ENCODE results near the gene PTGDR2. TPM values are rescaled to one million over a fixed set of nuclear protein-coding genes. Genes with fewer than 3 reads are reported as not detected.

The PTGDR2 gene
- total RNA-seq, 4 donors from 2014 or later: 0.31 to 2.7 (median 0.85) TPM; not detected in 1

- WGBS, 2 donors: 69 to 79% methylated on average over 4 to 6 of the region's 7 CpGs
- H3K27ac ChIP-seq: no peak overlapping the region
- H3K27me3 ChIP-seq: no peaks in the 10 kb centered on the region
- peaks cover 7 to 35% (median 18%) of the 10 kb centered on the region in 3 donors for H3K4me1 ChIP-seq
- no peak overlapping the region for H3K4me3 ChIP-seq
- H3K9me3 ChIP-seq: no peaks in the 10 kb centered on the region
- intact Hi-C loops (cut with DNase I): no loop called here
- TF ChIP-seq CTCF (IDR thresholded peaks at IDR 0.05) (no peak), POLR2A (IDR thresholded peaks at IDR 0.05) (no peak)
- no peak for DNase-seq
- peaks cover 0 to 23% (median 0%) of the 10 kb centered on the region in 3 donors for H3K36me3 ChIP-seq
Observed at GRCh38 chr11:60875366-60876167, 19.8 kb upstream of the PTGDR2 start.

DNA sequence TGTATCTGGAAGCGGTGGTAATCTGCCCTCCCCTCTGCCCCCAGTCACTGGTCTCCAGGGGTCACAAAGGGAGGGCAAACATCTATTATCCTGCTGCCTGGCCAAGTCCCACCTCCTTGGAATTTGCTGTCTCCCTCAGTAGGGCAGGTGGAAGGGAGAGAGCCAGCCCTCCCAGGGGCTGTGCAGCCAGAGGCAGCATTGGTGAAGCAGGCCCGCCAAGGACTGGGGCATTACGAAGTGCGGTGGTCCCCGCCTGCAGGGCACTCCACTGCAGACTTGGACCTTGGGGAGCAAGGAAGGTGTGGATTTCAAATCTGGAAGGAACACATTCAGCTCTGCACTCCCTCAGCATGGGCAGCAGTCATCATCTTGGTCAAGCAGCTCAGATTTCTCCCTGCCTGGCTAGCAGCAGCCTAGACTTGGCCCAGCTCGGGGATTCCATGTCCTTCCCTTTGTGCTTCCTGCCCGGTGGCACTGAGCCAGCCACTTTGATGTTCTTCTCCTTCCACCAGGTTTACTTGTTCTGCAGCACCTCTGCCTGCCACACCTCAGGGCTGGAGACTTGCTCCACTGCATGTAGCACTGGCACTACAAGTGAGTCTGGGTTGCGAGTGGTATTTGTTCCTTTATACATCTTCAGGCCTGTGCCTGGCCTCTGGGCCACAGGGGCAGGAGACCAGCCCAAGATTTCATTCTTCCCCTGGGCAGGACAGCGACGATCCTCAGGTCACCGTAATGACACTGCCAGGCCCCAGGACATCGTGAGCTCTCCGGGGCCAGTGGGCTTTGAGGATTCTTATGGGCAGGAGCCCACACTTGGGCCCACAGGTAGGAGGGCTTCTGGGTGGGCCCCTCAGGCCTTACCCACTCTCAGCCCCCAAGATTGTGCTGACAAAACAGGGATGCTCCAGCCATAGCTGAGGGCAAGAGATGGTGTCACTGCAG lies 18.9 kb upstream of the PTGDR2 start:
- peaks cover 0 to 14% (median 0%) of the 10 kb centered on the region in 3 donors for H3K36me3 ChIP-seq
- DNase-seq: no peak
- no peaks in the 10 kb centered on the region for H3K27me3 ChIP-seq
- H3K9me3 ChIP-seq: no peaks in the 10 kb centered on the region
- peaks cover 7 to 35% (median 18%) of the 10 kb centered on the region in 3 donors for H3K4me1 ChIP-seq
- 82 to 93% methylated on average over 3 to 9 of the region's 13 CpGs for WGBS, 2 donors
- no peak overlapping the region for H3K4me3 ChIP-seq
- intact Hi-C loops (cut with DNase I): no loop called here
- H3K27ac ChIP-seq: no peak overlapping the region
- TF ChIP-seq CTCF (IDR thresholded peaks at IDR 0.05) (no peak), POLR2A (IDR thresholded peaks at IDR 0.05) (no peak)

DNA sequence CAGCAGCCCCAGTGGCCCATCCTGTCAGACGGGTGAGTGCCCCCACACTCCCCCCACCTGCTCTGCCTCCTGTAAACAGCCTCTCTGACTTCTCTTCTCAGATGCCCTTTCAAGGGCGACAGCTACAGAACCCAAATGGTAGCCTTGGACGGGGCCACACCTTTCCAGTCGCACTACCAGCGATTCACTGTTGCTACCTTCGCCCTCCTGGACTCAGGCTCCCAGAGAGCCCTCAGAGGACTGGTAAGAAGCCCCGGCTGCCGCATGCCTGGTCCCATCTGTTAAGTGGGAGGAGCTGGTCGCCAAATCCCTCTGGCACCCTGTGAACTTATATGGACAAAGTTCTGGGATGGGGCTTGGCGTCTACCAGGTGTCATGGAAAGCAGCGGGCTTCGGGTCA lies 17.8 kb upstream of the PTGDR2 start:
- DNase-seq: no peak
- WGBS, 2 donors: 81 to 93% methylated on average over 5 to 11 of the region's 12 CpGs

GRCh38 chr11:60872961-60873524 lies 17.3 kb upstream of the PTGDR2 start:
- no peak overlapping the region for H3K27ac ChIP-seq
- WGBS, 2 donors: 64 to 73% methylated on average over 9 to 14 of the region's 16 CpGs
- H3K36me3 ChIP-seq: peaks cover 0 to under 1% (median 0%) of the 10 kb centered on the region in 3 donors
- intact Hi-C loops (cut with DNase I): no loop called here
- no peaks in the 10 kb centered on the region for H3K9me3 ChIP-seq
- H3K27me3 ChIP-seq: no peaks in the 10 kb centered on the region
- TF ChIP-seq CTCF (IDR thresholded peaks at IDR 0.05): no peak
- TF ChIP-seq POLR2A (IDR thresholded peaks at IDR 0.05): no peak
- no peak for DNase-seq
- peaks cover 7 to 24% (median 8%) of the 10 kb centered on the region in 3 donors for H3K4me1 ChIP-seq
- H3K4me3 ChIP-seq: no peak overlapping the region

More for the DNA sequence above, 17.8 kb upstream of the PTGDR2 start:
- TF ChIP-seq POLR2A (IDR thresholded peaks at IDR 0.05) (no peak), CTCF (IDR thresholded peaks at IDR 0.05) (no peak)
- Histone ChIP-seq H3K9me3 (no peaks in the 10 kb centered on the region), H3K36me3 (peaks cover 0 to 5% (median 0%) of the 10 kb centered on the region in 3 donors), H3K4me1 (peaks cover 7 to 24% (median 9%) of the 10 kb centered on the region in 3 donors), H3K27ac (no peak overlapping the region), H3K4me3 (no peak overlapping the region), H3K27me3 (no peaks in the 10 kb centered on the region)
- intact Hi-C loops (cut with DNase I): no loop called here

All from esophagus squamous epithelium (tissue), 5 donors.